ENCODE measurements around the gene NR1H4. TPM values are rescaled to one million over a fixed set of nuclear protein-coding genes. Genes with fewer than 3 reads are reported as not detected.

The NR1H4 gene
- total RNA-seq, 2 donors from 2014 or later = not detected

- ATAC-seq = no peak
- Mint-ChIP-seq H3K9me3 (no peaks in the 10 kb centered on the region), H3K27ac (no peak overlapping the region), H3K4me1 (ENCODE audit: low read depth in 2 of 2) (no peaks in the 10 kb centered on the region), H3K27me3 (peaks cover 5 to 19% of the 10 kb centered on the region in 2 donors), H3K4me3 (no peak overlapping the region), H3K36me3 (no peaks in the 10 kb centered on the region)
- no peak for DNase-seq (ENCODE audit: low spot score)
Observed at GRCh38 chr12:100453951-100454350, 19.7 kb upstream of the NR1H4 start.

- DNase-seq (ENCODE audit: low spot score) (no peak), ATAC-seq (no peak)
- no peaks in the 10 kb centered on the region for H3K36me3 Mint-ChIP-seq
- H3K4me3 Mint-ChIP-seq = no peak overlapping the region
- H3K4me1 Mint-ChIP-seq (ENCODE audit: low read depth in 2 of 2) = no peaks in the 10 kb centered on the region
- H3K27ac Mint-ChIP-seq = no peak overlapping the region
- no peaks in the 10 kb centered on the region for H3K9me3 Mint-ChIP-seq
- H3K27me3 Mint-ChIP-seq = peaks cover 4 to 17% of the 10 kb centered on the region in 2 donors
Observed at GRCh38 chr12:100455896-100456295, 17.8 kb upstream of the NR1H4 start.

- H3K27ac Mint-ChIP-seq = no peak overlapping the region
- no peaks in the 10 kb centered on the region for H3K4me1 Mint-ChIP-seq (ENCODE audit: low read depth in 2 of 2)
- H3K4me3 Mint-ChIP-seq = no peak overlapping the region
- H3K27me3 Mint-ChIP-seq = peaks cover 3 to 11% of the 10 kb centered on the region in 2 donors
- H3K9me3 Mint-ChIP-seq = no peaks in the 10 kb centered on the region
- no peak for DNase-seq (ENCODE audit: low spot score)
- no peaks in the 10 kb centered on the region for H3K36me3 Mint-ChIP-seq
- ATAC-seq = no peak
Observed at GRCh38 chr12:100458191-100458590, 15.5 kb upstream of the NR1H4 start.

DNA sequence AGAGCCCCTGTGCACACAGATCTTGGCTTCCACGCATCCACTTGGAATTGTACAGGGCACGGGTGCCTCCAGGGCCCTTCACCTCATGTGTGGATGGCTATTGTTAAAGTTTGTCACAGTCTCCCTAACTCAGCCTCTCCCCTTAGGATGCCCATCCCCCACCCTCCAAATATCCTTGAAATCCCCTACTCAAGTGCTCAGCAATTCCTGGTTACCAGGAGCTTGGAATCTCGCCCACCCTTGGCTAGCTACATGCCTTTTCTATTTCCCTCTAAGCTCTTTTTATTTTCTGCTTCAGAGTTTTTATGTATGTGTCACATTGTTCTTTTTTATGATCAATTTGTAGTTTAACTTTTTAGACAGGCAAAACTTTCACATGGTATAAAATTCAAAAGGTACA, 13.0 kb upstream of the NR1H4 start:
- Mint-ChIP-seq H3K4me3 (no peak overlapping the region), H3K27me3 (peaks cover 3 to 11% of the 10 kb centered on the region in 2 donors), H3K36me3 (no peaks in the 10 kb centered on the region), H3K9me3 (no peaks in the 10 kb centered on the region), H3K27ac (no peak overlapping the region), H3K4me1 (ENCODE audit: low read depth in 2 of 2) (no peaks in the 10 kb centered on the region)
- no peak for DNase-seq (ENCODE audit: low spot score)
- ATAC-seq = no peak

DNA sequence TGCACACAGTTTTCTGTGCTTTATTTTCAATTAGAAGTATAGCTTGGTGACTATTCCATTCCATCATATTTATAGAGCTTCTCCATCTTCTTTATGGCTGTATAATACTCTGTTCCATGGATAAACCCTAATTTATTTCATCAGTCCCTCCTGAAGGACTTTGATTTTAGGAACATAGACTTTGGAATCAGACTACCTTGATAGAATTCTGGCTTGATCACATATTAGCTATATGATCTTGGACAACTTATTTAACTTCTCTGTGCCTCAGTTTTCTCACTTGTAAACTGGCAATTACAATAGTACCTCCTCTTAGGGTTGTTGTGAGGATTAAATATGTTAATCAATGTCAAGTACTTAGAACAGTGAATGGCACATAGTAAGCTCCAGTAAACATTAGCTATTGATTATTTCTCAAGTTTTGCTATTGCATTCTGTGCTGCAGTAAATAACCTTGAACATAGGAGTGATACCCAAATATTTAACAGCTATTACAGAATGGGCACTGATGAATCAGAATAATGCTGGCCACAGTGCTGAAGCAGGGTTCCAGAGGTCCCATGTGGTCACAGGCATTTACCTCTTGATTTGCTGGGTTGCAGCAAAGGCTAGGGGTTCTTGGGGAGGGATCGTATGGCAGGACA, 12.2 kb upstream of the NR1H4 start:
- no peak overlapping the region for H3K27ac Mint-ChIP-seq
- H3K4me3 Mint-ChIP-seq = no peak overlapping the region
- H3K36me3 Mint-ChIP-seq = no peaks in the 10 kb centered on the region

DNA sequence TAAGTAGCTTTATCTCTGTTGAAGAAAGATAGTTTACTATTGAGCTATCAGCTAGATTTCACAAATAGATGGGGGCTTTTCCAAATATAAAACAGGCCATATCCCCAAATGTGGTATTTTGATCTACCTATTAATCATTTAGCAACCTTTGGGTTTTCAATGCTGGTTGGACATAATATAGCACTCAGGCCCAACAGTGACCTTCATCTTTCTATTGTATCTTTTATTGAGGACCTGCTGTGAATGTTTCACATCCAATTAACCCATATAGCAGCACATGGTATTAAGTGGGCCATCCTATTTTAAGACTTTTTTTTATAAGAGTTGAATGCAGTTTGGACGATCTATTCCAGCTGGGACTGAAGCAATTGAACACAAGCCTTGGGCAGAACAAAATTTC, 10.0 kb upstream of the NR1H4 start:
- DNase-seq (ENCODE audit: low spot score) (no peak), ATAC-seq (no peak)
- Mint-ChIP-seq H3K9me3 (no peaks in the 10 kb centered on the region), H3K36me3 (no peaks in the 10 kb centered on the region), H3K27ac (no peak overlapping the region), H3K4me1 (ENCODE audit: low read depth in 2 of 2) (no peaks in the 10 kb centered on the region), H3K27me3 (peaks cover 3 to 11% of the 10 kb centered on the region in 2 donors), H3K4me3 (no peak overlapping the region)

More for the DNA sequence above, 12.2 kb upstream of the NR1H4 start:
- H3K9me3 Mint-ChIP-seq = no peaks in the 10 kb centered on the region
- no peak for DNase-seq (ENCODE audit: low spot score)
- no peak for ATAC-seq
- H3K4me1 Mint-ChIP-seq (ENCODE audit: low read depth in 2 of 2) = no peaks in the 10 kb centered on the region
- peaks cover 3 to 11% of the 10 kb centered on the region in 2 donors for H3K27me3 Mint-ChIP-seq

- no peaks in the 10 kb centered on the region for H3K36me3 Mint-ChIP-seq
- no peak overlapping the region for H3K27ac Mint-ChIP-seq
- ATAC-seq = no peak
- DNase-seq (ENCODE audit: low spot score) = no peak
- no peaks in the 10 kb centered on the region for H3K9me3 Mint-ChIP-seq
- peaks cover 3 to 12% of the 10 kb centered on the region in 2 donors for H3K27me3 Mint-ChIP-seq
- H3K4me1 Mint-ChIP-seq (ENCODE audit: low read depth in 2 of 2) = no peaks in the 10 kb centered on the region
- no peak overlapping the region for H3K4me3 Mint-ChIP-seq
Observed at GRCh38 chr12:100464529-100464928, 9.1 kb upstream of the NR1H4 start.

- Mint-ChIP-seq H3K9me3 (peaks cover 3% of the 10 kb centered on the region), H3K4me3 (no peak overlapping the region), H3K4me1 (ENCODE audit: low read depth in 2 of 2) (no peaks in the 10 kb centered on the region), H3K27ac (no peak overlapping the region), H3K27me3 (peaks cover 8 to 31% of the 10 kb centered on the region in 2 donors), H3K36me3 (no peaks in the 10 kb centered on the region)
- ATAC-seq (no peak), DNase-seq (ENCODE audit: low spot score) (no peak)
Observed at GRCh38 chr12:100468126-100468525, 5.5 kb upstream of the NR1H4 start.

GRCh38 chr12:100472325-100472724, 1.3 kb upstream of the NR1H4 start:
- no peak for ATAC-seq
- no peaks in the 10 kb centered on the region for H3K36me3 Mint-ChIP-seq
- H3K9me3 Mint-ChIP-seq = peaks cover 3% of the 10 kb centered on the region
- no peaks in the 10 kb centered on the region for H3K4me1 Mint-ChIP-seq (ENCODE audit: low read depth in 2 of 2)
- no peak overlapping the region for H3K4me3 Mint-ChIP-seq
- peaks cover 8 to 40% of the 10 kb centered on the region in 2 donors for H3K27me3 Mint-ChIP-seq
- no peak overlapping the region for H3K27ac Mint-ChIP-seq
- DNase-seq (ENCODE audit: low spot score) = no peak

DNA sequence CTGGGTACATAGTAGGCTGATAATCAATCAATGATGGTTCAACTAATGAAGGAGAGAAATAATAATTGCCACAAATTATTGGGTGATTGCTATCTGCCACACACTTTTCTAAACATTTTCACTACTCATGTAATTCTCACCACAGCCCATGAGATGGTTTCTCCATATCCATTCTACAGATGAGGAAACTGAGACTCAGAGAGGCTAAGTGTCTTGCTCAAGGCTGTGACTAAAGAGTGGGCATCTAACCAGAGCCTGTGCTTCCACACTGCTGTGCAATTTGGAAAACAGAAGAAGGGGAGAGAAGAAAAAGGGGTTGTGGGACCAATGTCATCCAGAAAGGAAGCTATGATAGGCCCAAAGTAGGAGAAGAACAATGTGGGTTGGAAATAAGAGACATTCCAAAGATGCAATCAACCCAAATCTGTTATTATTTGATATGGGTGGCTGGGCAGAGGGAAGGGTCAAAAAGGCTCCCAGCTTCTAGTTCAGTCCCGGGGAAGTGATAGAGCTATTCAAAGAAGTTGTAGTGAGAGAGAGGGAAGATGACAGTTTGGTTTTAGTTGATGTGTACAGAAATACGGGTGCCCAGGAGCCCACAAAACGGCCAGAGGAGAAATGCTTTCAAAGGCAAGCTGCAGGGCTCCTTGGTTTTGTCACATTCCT, 483 bp upstream of the NR1H4 start:
- no peak overlapping the region for H3K27ac Mint-ChIP-seq
- DNase-seq (ENCODE audit: low spot score) = no peak
- H3K4me1 Mint-ChIP-seq (ENCODE audit: low read depth in 2 of 2) = no peaks in the 10 kb centered on the region
- no peaks in the 10 kb centered on the region for H3K36me3 Mint-ChIP-seq
- ATAC-seq = no peak
- H3K27me3 Mint-ChIP-seq = peaks cover 8 to 40% of the 10 kb centered on the region in 2 donors
- no peak overlapping the region for H3K4me3 Mint-ChIP-seq
- peaks cover 3% of the 10 kb centered on the region for H3K9me3 Mint-ChIP-seq

DNA sequence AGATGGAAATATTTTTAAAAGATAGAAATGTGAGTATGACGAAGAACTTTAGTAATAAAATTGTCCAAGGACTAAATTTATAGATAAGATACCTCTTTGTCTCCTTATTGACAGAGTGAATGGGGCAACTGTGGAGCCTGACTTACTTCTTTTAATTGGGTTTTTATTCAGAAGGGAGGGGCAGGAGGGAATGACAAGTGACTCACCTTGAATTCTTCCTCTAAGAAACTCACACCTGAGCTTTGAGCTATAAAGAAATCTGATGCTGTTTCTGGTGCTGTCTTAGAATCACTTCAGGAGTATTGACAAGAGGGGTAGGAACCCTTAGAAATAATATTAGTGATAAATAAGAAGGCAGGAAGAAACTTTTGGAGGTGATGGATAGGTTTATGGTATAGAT, 951 bp downstream of the NR1H4 start:
- DNase-seq (ENCODE audit: low spot score) (no peak), ATAC-seq (no peak)
- Mint-ChIP-seq H3K27ac (no peak overlapping the region), H3K4me1 (ENCODE audit: low read depth in 2 of 2) (no peaks in the 10 kb centered on the region), H3K27me3 (peaks cover 8 to 41% of the 10 kb centered on the region in 2 donors), H3K36me3 (no peaks in the 10 kb centered on the region), H3K9me3 (peaks cover 4% of the 10 kb centered on the region), H3K4me3 (no peak overlapping the region)

GRCh38 chr12:100476013-100476751, 2.5 kb downstream of the NR1H4 start:
- H3K27ac Mint-ChIP-seq = no peak overlapping the region

DNA sequence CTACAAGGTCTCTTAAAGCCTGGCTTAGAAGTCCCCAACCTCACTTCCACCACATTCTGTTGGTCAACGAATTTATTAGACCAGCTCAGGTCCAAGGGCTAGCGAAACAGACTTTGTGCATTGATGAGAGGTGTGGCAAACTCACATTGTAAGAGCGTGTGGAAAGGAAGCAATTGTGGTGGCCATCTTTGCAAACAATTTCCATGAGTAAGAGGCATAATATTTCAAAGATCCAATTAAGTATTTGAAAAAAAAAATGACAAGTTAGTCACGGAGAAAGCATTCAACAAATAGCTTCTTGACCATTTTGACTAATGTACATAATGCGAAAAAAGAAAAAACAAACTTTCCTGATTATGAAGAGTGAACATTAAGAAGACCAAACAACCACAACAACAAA, 7.4 kb downstream of the NR1H4 start:
- no peak for ATAC-seq
- Mint-ChIP-seq H3K4me1 (ENCODE audit: low read depth in 2 of 2) (no peaks in the 10 kb centered on the region), H3K9me3 (peaks cover 5% of the 10 kb centered on the region)

More at GRCh38 chr12:100476013-100476751, 2.5 kb downstream of the NR1H4 start:
- H3K4me3 Mint-ChIP-seq = no peak overlapping the region
- DNase-seq (ENCODE audit: low spot score) (no peak), ATAC-seq (no peak)
- no peaks in the 10 kb centered on the region for H3K36me3 Mint-ChIP-seq
- peaks cover 5% of the 10 kb centered on the region for H3K9me3 Mint-ChIP-seq
- H3K4me1 Mint-ChIP-seq (ENCODE audit: low read depth in 2 of 2) = no peaks in the 10 kb centered on the region
- peaks cover 9 to 37% of the 10 kb centered on the region in 2 donors for H3K27me3 Mint-ChIP-seq

More for the DNA sequence above, 7.4 kb downstream of the NR1H4 start:
- Mint-ChIP-seq H3K27me3 (peaks cover 4 to 31% of the 10 kb centered on the region in 2 donors), H3K27ac (no peak overlapping the region), H3K36me3 (no peaks in the 10 kb centered on the region), H3K4me3 (no peak overlapping the region)
- DNase-seq (ENCODE audit: low spot score) = no peak

Measured in natural killer cell treated with Interleukin-12 subunit alpha and Interleukin-12 subunit beta and Interleukin-15 and Interleukin-18, amount 100 ng/mL, for 72 hours (primary cell).